GM18511 (cell line): ENCODE results near the gene CARTPT.

Experiments used
- ATAC-seq: cut with Tn5 transposase; IDR thresholded peaks from one replicate; pipeline ENCODE4 v1.9.1; 2021; ENCODE audit warnings: mild to moderate bottlenecking, moderate library complexity; ENCODE audit not compliant: unreplicated experiment

CARTPT gene

DNA sequence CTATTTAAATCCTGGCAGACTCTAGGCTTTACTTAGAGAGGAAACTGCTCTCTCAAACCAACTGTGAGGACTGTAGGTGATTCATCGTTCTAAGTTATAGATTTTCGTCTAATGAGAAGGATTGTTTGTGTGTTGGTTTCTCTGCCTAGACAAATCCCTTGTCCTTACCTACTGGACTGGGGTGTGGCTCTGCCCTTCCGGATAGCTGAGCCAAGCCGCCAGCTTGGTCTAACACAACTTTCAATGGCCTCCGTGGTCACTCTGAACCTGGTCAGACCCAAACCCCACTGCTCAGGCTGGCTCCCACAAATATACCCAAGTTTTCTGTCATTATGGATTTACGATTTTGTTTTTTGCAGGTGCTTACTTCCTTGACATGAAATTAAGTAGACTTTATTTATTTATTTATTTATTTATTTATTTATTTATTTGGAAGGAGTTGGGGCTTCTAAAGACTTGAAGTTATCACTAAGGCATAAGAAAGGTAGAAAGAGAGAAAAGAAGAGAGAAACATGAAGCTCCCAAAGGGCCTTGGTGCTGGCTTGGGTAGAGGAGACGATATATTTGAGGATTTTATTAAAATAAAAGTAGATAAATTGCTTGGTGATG, 19.0 kb downstream of the CARTPT start:
- ATAC-seq, result no peak

GRCh38 chr5:71738662-71739361, 19.7 kb downstream of the CARTPT start:
- no peak for ATAC-seq

- peak; percentile 98 for ATAC-seq
Measured at GRCh38 chr5:71740015-71740753, 21.1 kb downstream of the CARTPT start.

GRCh38 chr5:71743155-71743554, 24.1 kb downstream of the CARTPT start:
- ATAC-seq, result no peak

GRCh38 chr5:71744009-71744790, 25.1 kb downstream of the CARTPT start:
- no peak for ATAC-seq

GRCh38 chr5:71747182-71747581, 28.1 kb downstream of the CARTPT start:
- no peak for ATAC-seq

GRCh38 chr5:71748360-71748759, 29.3 kb downstream of the CARTPT start:
- no peak for ATAC-seq

- ATAC-seq, result no peak
Measured at GRCh38 chr5:71751422-71751821, 32.3 kb downstream of the CARTPT start.

- ATAC-seq, result no peak
Measured at GRCh38 chr5:71752441-71753190, 33.5 kb downstream of the CARTPT start.

DNA sequence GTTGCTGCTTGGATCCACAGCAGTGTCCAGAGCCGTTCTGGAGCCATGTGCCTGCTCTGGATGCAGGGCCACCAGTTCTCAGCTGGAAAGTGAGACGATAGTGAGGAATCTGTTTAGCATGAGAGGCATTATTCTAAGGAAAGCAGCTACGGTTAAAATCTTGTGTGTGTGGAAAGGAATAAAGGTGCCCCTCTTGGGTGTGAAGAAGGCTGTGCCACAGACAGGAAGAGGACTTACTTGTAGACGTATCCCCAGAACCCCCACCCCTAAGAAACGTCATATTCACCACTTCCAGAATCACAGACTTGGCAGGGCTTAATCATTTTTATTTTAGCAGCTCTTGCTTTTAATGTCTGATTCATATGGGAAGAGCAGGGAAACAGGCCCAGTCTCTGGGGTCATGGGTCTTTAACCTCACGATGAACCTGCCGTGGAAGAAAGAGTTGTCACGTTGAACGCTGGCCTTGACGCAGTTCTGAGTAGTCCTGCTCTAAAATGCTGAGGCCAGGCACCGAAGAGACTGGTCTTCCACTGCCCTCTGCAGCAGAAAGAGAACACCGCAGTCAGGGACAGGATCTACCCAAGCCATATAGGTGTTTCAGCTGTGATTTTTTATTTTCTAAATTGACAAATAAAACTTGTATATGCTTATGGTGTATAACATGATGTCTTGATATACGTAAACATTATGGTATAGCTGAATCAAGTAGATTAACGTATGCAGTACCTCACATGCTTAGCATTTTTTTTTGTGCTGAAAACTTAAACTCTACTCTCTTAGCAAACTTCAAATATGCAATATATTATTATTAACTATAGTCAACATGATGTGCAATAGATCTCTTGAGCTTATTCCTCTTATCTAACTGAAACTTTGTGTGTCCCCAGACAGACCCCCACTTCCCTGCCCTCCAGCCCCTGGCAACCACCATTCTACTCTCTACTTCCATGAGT, 38.8 kb downstream of the CARTPT start:
- peak; percentile 83 for ATAC-seq

DNA sequence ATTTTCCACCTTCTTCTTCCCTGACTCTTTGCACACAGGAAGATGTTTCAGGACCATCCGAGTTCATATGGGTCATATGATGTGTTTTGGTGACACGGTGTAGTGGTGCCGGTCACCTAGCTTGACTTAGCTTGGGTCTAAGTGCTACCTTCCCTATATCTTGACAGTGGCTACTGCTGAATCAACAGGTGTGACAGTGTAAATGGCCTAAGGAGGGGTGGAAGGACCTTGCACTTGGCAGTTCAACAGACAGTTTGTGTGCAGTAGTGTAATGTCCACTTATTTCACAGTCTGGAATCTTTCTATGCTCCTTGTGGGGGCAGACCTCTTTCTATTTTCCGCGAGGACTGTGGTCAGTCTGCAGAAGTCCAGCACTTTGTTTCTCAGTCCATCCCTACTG, 43.8 kb downstream of the CARTPT start:
- no peak for ATAC-seq

DNA sequence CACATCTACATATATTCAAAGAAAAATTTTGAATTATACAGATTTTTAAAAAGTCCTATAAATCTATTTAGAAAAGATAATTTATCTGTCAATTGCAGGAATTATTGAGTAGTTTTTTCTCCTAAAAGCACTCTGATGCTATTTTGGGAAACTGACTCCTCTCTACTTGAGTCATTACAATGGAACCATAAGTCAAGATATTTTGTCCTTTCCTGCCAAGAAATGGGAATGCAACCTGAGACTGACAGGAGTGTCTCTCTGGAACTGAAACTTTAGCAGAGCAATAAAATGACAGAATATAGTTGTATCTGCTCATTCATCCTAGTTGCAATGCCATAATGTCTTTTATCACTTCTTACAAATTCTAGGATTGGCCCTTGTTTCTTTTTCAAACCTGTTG, 48.6 kb downstream of the CARTPT start:
- ATAC-seq, result no peak

- ATAC-seq, result no peak
Measured at GRCh38 chr5:71769287-71769686, 50.2 kb downstream of the CARTPT start.

DNA sequence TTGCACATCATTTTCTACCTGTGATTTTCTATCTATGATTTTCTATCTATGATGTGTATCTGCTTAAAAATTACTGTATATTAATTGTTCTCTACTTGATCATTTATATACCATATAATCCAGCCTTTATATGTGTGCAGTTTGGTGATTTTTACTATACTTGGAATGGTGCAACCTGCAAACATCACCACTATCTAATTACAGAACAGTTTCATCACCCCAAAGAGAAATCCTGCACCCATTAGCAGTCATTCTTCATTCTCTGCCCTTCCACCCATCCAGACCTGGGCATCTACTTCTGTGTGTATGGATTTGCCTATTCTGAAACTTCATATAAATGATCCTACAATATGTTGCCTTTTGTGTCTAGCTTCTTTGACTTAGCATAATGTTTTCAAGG, 51.3 kb downstream of the CARTPT start:
- no peak for ATAC-seq
